Activated naive CD4-positive, alpha-beta T cell treated with anti-CD3 and anti-CD28 coated beads, Interleukin-2, amount 50 U/mL, for 24 hours (primary cell): ENCODE data around the gene TACR1.
A peak's percentile ranks its signal among the peaks of the same experiment; 100 is the strongest.
"Not testable (repeated sequence)": the region's sequence is repeated elsewhere in the genome, so short reads cannot be mapped to it uniquely, and the experiment has no call there.

Experiments used
- H3K27ac Mint-ChIP-seq: one replicate; pipeline ENCODE4 v1.8.0; 2021; ENCODE audit warnings: mild to moderate bottlenecking, mixed read lengths
- H3K27me3 Mint-ChIP-seq: one replicate; pipeline ENCODE4 v1.8.0; 2021; ENCODE audit warnings: mixed read lengths
- H3K36me3 Mint-ChIP-seq: one replicate; pipeline ENCODE4 v1.8.0; 2021; ENCODE audit warnings: mixed read lengths
- H3K4me1 Mint-ChIP-seq: one replicate; pipeline ENCODE4 v1.8.0; 2021; ENCODE audit warnings: mixed read lengths
- H3K4me3 Mint-ChIP-seq: one replicate; pipeline ENCODE4 v1.8.0; 2021; ENCODE audit warnings: mild to moderate bottlenecking, mixed read lengths
- H3K9me3 Mint-ChIP-seq: one replicate; pipeline ENCODE4 v1.8.0; 2021; ENCODE audit warnings: mixed read lengths

Gene TACR1, protein sequence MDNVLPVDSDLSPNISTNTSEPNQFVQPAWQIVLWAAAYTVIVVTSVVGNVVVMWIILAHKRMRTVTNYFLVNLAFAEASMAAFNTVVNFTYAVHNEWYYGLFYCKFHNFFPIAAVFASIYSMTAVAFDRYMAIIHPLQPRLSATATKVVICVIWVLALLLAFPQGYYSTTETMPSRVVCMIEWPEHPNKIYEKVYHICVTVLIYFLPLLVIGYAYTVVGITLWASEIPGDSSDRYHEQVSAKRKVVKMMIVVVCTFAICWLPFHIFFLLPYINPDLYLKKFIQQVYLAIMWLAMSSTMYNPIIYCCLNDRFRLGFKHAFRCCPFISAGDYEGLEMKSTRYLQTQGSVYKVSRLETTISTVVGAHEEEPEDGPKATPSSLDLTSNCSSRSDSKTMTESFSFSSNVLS

DNA sequence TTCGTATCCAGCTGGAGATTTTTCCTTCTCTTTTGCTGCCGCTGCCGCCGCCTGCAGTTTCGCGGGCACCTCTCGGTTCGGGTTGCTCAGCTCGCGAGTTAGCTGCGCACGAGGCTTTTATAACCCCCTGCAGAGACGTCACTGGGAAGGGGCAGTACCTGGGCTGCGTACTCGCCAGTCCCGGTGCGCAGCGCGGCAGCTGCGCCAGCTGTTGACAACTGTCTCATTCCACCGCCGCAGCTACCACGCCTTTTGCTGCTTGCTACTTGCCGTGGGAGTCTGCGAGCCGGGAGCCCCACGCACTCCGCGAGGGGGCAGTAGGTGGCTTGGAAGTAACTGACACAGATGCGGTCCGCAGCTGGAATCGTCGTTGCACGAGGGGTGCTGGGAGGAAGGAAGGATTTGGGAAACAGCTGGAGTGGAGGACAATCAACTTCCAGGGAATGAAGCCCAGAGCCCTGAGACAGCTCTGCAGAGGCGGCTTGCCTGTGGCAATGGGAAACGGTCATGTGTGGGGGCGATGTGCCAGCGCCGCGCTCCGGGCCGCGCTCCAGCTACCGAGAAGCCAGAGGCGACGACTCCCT is at the start of gene TACR1:
Gene TACR1, minus strand, starts transcription at position 93 of the 584 bp plus-strand sequence. CDS start 586 bp downstream, outside the sequence.
- Mint-ChIP-seq H3K27me3 (peaks cover 44% of the 10 kb centered on the region), H3K9me3 (no peaks in the 10 kb centered on the region), H3K4me1 (peaks cover 7% of the 10 kb centered on the region), H3K27ac (no peak within 1 kb of the TSS), H3K36me3 (no peaks in the 10 kb centered on the region), H3K4me3 (peak within 1 kb of the TSS; percentile 69)

DNA sequence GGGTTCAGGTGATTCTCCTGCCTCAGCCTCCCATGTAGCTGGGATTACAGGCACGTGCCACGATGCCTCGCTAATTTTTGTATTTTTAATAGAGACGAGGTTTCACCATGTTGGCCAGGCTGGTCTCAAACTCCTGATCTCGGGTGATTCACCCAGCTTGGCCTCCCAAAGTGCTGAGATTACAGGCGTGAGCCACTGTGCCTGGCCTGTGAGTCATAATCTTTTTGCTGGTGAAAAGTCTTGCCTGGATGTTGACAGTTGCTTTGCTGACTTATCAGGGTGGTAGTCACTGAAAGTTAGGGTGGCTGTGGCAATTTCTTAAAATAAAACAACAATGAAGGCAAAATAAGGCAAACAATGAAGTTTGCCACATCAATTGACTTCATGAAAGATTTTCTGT is 49.3 kb upstream of the TACR1 start:
- H3K27me3 Mint-ChIP-seq, H3K4me1 Mint-ChIP-seq, H3K4me3 Mint-ChIP-seq, H3K27ac Mint-ChIP-seq, H3K36me3 Mint-ChIP-seq: not testable (repeated sequence)
- H3K9me3 Mint-ChIP-seq = peaks cover 16% of the 10 kb centered on the region

DNA sequence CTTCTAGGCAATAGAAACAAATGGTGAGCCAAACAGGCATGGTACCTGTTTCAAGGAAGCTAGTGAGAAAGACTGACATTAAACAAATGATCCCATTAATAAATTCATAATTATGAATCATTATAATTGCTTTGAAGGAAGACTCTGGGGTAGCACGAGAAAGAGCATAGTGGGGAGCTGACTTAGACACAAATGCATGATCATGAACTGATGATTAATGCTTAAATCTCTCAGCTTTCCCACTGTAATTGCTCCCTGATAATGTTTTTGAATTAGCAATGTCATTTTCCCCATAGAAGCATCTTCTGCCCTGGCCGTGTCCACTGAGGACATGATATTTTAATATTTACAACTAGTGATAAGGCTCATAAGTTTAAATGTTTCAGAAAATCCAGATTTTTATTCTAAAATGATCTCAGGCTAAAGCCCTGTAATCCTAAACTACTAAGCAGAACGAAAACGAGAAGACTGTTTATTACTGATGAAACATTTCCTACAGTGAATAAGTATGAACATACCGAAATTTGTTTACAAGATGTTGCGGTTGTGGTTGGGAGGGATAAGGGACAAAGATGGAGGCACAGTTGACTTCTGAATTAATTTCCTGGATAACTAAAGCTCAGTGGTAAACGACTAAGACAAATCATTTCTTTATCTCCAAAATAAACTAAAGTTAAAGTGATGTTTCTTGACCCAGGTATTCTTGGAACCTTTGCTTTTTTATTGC is 47.3 kb upstream of the TACR1 start:
- no peak overlapping the region for H3K4me3 Mint-ChIP-seq
- H3K4me1 Mint-ChIP-seq = no peaks in the 10 kb centered on the region
- H3K27ac Mint-ChIP-seq = no peak overlapping the region
- peaks cover 28% of the 10 kb centered on the region for H3K9me3 Mint-ChIP-seq
- peaks cover 5% of the 10 kb centered on the region for H3K36me3 Mint-ChIP-seq
- peaks cover 4% of the 10 kb centered on the region for H3K27me3 Mint-ChIP-seq

DNA sequence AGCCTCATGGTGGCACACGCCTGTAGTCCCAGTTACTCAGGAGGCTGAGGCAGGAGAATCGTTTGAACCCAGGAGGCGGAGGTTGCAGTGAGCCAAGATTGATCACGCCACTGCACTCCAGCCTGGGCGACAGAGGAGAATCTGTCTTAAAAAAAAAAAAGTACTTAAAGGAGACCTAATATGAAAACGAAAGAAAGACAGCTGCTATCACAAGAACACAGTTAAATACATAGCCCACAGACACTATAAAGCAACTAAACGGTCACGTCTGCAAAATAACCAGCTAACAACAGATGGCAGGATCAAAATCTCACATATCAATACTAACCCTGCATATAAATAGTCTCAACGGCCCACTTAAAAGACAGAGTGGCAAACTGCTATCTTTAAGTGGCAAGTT is 43.9 kb upstream of the TACR1 start:
- no peak overlapping the region for H3K4me3 Mint-ChIP-seq
- H3K27me3 Mint-ChIP-seq = peaks cover 4% of the 10 kb centered on the region
- no peak overlapping the region for H3K27ac Mint-ChIP-seq
- peaks cover 17% of the 10 kb centered on the region for H3K9me3 Mint-ChIP-seq
- H3K36me3 Mint-ChIP-seq = no peaks in the 10 kb centered on the region
- H3K4me1 Mint-ChIP-seq = no peaks in the 10 kb centered on the region

DNA sequence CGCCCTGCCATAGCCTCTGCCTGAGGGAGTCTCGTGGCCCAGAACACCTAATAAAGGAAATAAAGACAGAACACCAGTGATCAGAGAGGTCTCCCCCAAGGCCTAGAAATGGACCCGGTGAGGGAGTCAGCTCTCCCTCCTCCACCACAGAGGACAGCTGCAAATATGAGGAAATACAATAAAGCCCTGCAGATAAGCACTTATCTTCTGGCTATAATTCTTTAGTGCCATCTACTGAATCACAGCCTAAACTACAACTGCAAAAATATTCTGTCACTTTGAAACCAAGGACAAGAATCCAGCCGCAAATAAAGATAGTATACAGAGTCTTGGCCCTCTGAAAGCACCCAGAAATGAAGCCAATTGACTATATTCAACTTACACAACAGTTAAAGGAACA is 42.4 kb upstream of the TACR1 start:
- Mint-ChIP-seq H3K4me1 (no peaks in the 10 kb centered on the region), H3K4me3 (no peak overlapping the region), H3K36me3 (no peaks in the 10 kb centered on the region), H3K9me3 (peaks cover 17% of the 10 kb centered on the region), H3K27ac (no peak overlapping the region), H3K27me3 (peaks cover 4% of the 10 kb centered on the region)

DNA sequence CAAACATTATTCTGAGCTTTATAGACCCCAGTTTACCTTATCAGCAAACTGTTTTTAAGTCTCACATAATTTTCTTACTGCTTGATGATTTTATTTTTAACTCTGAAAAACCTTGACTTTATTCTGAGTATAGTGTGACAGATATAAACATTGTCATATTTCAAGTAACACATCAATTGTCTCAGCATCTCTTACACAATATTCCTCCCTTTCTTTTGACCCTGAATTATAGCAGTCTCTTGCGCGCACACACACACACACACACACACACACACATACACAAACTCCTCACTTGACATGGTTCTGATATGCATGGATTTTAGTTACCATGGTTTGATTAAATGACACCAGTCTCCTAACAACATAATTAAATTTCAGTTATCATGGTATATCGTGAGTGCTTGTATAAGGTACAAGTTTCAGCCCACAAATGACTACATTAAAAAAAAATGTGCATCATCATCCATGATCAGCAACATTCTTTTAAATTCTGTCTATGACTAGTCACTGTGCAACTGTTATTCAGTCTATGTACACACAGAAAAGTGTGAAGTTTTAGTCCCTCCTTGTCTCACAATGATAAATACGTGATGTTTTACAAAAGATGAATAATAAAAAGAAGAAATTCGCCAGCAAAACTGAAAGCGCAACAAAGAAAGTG is 39.5 kb upstream of the TACR1 start:
- H3K4me1 Mint-ChIP-seq = no peaks in the 10 kb centered on the region
- no peak overlapping the region for H3K4me3 Mint-ChIP-seq
- H3K36me3 Mint-ChIP-seq = peaks cover 1% of the 10 kb centered on the region
- H3K27me3 Mint-ChIP-seq = peaks cover 3% of the 10 kb centered on the region
- no peak overlapping the region for H3K27ac Mint-ChIP-seq
- H3K9me3 Mint-ChIP-seq = peaks cover 15% of the 10 kb centered on the region

DNA sequence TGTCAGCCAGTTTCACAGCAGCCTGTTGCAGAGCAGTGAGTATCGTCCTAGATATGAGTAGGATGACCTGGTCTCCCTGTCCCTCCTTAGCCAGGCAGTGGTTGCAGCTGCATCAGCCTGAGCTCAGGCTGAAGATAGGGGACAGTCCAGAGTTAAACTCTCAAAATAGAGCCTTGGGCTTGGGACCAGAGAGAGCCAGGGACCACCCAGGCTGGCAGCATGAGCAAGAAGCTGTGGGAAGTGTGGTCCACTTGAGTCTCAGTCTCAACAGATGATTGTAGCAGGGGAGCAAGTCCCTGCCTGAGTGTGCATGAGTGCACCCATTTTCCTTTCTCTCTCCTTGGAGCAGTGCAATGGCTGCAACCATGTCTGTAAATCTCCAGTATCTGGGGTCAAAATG is 38.0 kb upstream of the TACR1 start:
- Mint-ChIP-seq H3K27me3 (peaks cover 3% of the 10 kb centered on the region), H3K36me3 (peaks cover 1% of the 10 kb centered on the region), H3K4me1 (no peaks in the 10 kb centered on the region), H3K4me3 (no peak overlapping the region), H3K27ac (no peak overlapping the region), H3K9me3 (peaks cover 14% of the 10 kb centered on the region)

DNA sequence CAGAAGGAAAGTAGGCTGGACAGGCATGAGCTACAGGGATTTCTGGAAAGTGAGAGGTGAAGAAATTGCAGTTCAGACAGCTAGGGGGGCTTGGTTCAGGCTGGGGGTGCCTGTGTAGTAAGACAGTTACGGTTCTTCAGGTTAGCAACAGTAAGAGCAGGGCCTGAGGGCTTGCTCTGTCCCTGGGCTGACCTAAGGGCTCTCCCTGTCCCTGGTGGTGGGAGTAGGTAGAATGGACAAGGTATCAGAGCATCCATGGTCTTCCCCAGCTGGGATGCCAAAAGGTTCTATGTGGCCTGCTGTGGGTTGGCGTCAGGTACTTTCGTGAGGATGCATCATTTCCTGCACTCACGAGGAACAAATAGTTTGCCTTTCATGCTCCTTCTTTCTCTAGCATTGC is 34.6 kb upstream of the TACR1 start:
- no peak overlapping the region for H3K4me3 Mint-ChIP-seq
- H3K27me3 Mint-ChIP-seq = peaks cover 3% of the 10 kb centered on the region
- peaks cover 8% of the 10 kb centered on the region for H3K9me3 Mint-ChIP-seq
- peaks cover 1% of the 10 kb centered on the region for H3K36me3 Mint-ChIP-seq
- no peak overlapping the region for H3K27ac Mint-ChIP-seq
- no peaks in the 10 kb centered on the region for H3K4me1 Mint-ChIP-seq

DNA sequence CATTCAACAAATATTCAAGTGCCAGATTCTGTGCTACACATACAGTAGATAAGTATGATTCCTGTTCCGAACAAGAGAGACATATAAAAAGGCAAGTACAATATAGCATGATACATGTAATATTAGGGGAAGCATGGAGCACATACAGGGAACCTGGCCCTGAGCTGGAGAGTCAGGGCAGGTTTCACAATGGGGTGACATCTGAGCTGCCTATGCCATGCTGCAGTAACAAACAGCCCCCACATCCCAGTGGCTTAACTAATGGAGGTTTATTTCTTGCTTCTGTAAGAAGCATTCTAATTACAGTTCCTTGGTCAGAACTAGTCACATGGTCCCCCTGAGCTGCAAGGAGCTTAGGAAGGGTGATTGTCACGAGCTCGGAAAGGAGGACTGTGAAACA is 27.3 kb upstream of the TACR1 start:
- Mint-ChIP-seq H3K27me3 (peaks cover 4% of the 10 kb centered on the region), H3K27ac (no peak overlapping the region), H3K4me3 (no peak overlapping the region), H3K9me3 (no peaks in the 10 kb centered on the region), H3K36me3 (no peaks in the 10 kb centered on the region), H3K4me1 (no peaks in the 10 kb centered on the region)

DNA sequence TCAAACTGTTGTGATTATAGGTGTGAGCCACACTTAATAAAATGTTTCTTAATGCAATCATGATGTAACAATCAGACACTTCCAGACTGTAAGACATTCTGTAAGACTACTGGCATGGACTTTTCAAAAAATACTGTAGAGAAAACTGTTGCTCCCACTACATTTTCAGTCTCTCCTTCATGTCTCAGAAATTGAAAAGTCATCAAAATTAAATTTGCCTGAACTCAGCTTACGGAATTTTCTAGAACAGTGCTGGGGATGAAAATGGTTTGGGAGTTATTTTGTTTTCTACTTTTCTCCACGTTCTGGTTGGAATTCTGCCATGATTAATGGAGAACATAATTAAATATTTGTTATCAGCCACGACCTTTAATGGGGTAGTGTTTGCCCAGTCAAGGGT is 26.8 kb upstream of the TACR1 start:
- Mint-ChIP-seq H3K4me3 (no peak overlapping the region), H3K36me3 (no peaks in the 10 kb centered on the region), H3K27ac (no peak overlapping the region), H3K9me3 (no peaks in the 10 kb centered on the region), H3K4me1 (no peaks in the 10 kb centered on the region), H3K27me3 (peaks cover 4% of the 10 kb centered on the region)

DNA sequence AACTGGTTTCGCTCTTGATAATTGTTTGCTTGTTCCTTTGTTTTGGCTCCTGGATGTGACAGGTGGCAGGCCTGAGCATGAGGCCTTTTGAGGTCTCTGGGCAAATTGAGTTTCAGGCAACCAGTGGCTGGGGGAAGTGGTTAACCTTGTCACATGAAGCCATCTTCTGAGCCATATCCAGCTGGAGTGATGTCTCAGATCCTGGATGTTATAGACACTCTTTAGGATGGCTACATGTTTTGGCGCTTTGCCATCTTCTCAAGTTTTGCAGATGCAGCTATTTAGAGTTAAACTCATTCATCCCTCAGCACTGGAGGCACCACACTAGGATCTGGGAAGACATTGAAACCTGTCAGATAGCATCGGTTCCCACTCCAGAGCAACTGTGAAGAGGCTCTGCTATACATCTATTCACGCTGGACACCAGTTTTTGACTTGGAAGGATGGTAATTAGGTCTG is 25.3 kb upstream of the TACR1 start:
- Mint-ChIP-seq H3K36me3 (no peaks in the 10 kb centered on the region), H3K4me1 (no peaks in the 10 kb centered on the region), H3K27ac (no peak overlapping the region), H3K27me3 (peaks cover 4% of the 10 kb centered on the region), H3K4me3 (no peak overlapping the region), H3K9me3 (no peaks in the 10 kb centered on the region)

DNA sequence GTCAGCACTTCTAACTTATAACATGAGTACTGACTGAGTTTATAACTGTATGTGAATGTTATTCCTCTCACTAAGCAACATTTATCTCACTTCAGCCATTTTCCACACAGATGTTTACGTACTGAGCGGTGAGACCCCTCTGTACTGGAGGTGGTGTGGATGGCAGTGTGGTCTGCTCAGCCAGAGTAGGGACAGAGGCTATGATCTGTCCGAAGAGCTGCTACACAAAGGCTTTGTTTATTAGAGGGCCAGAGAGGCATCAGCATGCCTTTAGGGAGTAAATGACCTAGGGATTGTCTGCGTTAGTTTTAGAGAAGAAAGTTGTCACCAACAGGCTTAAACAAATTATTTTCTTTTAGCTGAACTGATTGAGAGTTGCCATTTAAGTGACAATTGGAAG is 23.2 kb upstream of the TACR1 start:
- peaks cover 4% of the 10 kb centered on the region for H3K27me3 Mint-ChIP-seq
- no peaks in the 10 kb centered on the region for H3K4me1 Mint-ChIP-seq
- H3K9me3 Mint-ChIP-seq = no peaks in the 10 kb centered on the region
- H3K27ac Mint-ChIP-seq = no peak overlapping the region
- no peak overlapping the region for H3K4me3 Mint-ChIP-seq
- H3K36me3 Mint-ChIP-seq = no peaks in the 10 kb centered on the region

DNA sequence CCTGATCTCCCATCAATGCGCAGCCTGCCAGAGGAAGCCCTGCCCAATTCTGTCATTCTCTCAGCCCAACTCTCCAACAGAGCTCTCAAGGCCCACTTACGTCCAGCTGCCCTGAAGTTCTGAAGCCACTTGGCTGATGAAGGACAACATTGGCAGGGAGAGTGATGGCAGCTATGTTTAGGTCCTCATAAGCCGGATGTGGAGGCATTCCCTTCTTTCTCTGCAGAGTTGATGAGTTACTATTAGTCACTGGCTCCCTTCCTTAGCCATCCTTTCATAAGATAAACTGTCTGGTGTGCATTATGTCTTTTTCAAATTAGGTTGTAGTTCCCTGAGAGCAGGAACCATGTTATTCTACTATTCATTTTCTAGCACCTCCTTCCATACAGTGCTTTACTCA is 22.5 kb upstream of the TACR1 start:
- Mint-ChIP-seq H3K9me3 (no peaks in the 10 kb centered on the region), H3K27ac (no peak overlapping the region), H3K36me3 (no peaks in the 10 kb centered on the region), H3K4me1 (no peaks in the 10 kb centered on the region), H3K27me3 (peaks cover 4% of the 10 kb centered on the region), H3K4me3 (no peak overlapping the region)

DNA sequence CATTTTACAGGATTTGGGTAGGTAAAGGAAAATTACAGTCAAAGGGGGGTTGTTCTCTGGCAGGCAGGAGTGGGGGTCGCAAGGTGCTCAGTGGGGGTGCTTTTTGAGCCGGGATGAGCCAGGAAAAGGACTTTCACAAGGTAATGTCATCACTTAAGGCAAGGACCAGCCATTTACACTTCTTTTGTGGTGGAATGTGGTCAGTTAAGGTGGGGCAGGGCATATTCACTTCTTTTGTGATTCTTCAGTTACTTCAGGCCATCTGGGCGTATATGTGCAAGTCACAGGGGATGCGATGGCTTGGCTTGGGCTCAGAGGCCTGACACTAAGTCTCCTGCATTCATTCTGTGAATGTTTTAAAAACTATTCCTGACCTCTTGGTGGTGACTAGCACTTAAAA is 19.9 kb upstream of the TACR1 start:
- not testable (repeated sequence) for H3K9me3 Mint-ChIP-seq, H3K27me3 Mint-ChIP-seq

DNA sequence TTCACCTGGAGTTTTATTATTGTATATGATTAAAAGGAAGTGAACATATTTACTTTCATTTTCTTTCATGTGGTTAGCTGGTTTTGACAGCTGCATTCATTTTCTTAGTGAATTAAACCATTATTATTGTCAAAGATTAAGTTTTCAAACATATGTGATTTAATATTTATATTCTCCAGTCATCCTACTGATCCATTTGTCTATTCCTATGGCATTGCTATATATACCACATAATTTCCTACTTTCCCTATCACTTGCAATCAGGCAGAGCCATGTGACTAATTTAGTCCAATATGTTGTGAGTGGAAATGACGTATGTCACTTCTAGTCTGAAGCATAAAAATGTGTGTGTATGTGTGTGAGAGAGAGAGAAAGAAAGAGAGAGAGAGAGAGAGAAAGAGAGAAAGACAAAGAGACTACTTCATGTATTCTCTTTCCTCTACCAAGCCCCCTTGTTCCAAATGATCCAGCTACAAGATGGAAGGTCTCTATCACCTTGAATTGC is 12.0 kb upstream of the TACR1 start:
- peaks cover 1% of the 10 kb centered on the region for H3K36me3 Mint-ChIP-seq
- H3K4me3 Mint-ChIP-seq = no peak overlapping the region
- no peak overlapping the region for H3K27ac Mint-ChIP-seq
- peaks cover 4% of the 10 kb centered on the region for H3K9me3 Mint-ChIP-seq
- H3K27me3 Mint-ChIP-seq = peaks cover 10% of the 10 kb centered on the region
- peaks cover 7% of the 10 kb centered on the region for H3K4me1 Mint-ChIP-seq

More for the DNA sequence above, 19.9 kb upstream of the TACR1 start:
- H3K4me1 Mint-ChIP-seq, H3K36me3 Mint-ChIP-seq, H3K4me3 Mint-ChIP-seq, H3K27ac Mint-ChIP-seq: not testable (repeated sequence)
